ENCODE results near the gene KCNH1. TPM values are rescaled to one million over a fixed set of nuclear protein-coding genes. Genes with fewer than 3 reads are reported as not detected.

Gene KCNH1
- total and polyA plus RNA-seq, 10 of the 15 experiments (the other 5 are each of a cell fraction or from before 2014, with no cell fraction given): 0.02 to 0.04 (median 0.04) TPM; not detected in 7

GRCh38 chr1:210922666-210923065, 211.3 kb downstream of the KCNH1 start:
- ATAC-seq: no peak
- Histone ChIP-seq H3K79me2 (ENCODE audit: control insufficient read depth, insufficient read depth, low read length) (no peaks in the 10 kb centered on the region), H3K4me2 (ENCODE audit: control insufficient read depth, insufficient read depth) (no peak overlapping the region), H3K9me3 (replicated peaks; ENCODE audit: control insufficient read depth, insufficient read depth, low read length) (no peaks in the 10 kb centered on the region), H4K20me1 (ENCODE audit: control insufficient read depth, insufficient read depth) (no peaks in the 10 kb centered on the region), H3K9ac (ENCODE audit: control insufficient read depth, insufficient read depth, low read length) (no peak overlapping the region), H3K36me3 (ENCODE audit: control insufficient read depth in 2 of 2, insufficient read depth in 2 of 2, low read length in 1 of 2) (no peaks in the 10 kb centered on the region), H3K4me3 (no peak overlapping the region), H3K27ac (ENCODE audit: control insufficient read depth, insufficient read depth) (no peak overlapping the region), H3K4me1 (ENCODE audit: control insufficient read depth, insufficient read depth, low read length) (no peaks in the 10 kb centered on the region), H2AFZ (ENCODE audit: control insufficient read depth, low read depth, low read length) (no peak overlapping the region), H3K27me3 (replicated peaks in 1 of 2; ENCODE audit: control insufficient read depth in 2 of 2, insufficient read depth in 2 of 2, low read length in 1 of 2) (no peaks in the 10 kb centered on the region; a peak in 1 of 4 replicates)
- no peak for FAIRE-seq
- in situ Hi-C loops (cut with MboI): no loop called here
- no peak for DNase-seq (ENCODE audit: low read depth, low spot score)
- ChIA-PET SMC1A (ENCODE audit: uncharacterized antibody, unreplicated experiment) (no interaction called here), RAD21 (ENCODE audit: unreplicated experiment) (no interaction called here), CTCF (no interaction called here), POLR2A (no interaction called here)
- intact Hi-C loops (cut with micrococcal nuclease; ENCODE audit: unreplicated experiment): no loop called here
- BruUV-seq (replicated peaks): no TSS peak
- TF ChIP-seq TCF3 (IDR thresholded peaks at IDR 0.05; ENCODE audit: borderline replicate concordance, insufficient read depth, low read depth, low read length) (no peak), CEBPB (IDR thresholded peaks at IDR 0.05; ENCODE audit: borderline replicate concordance in 1 of 2, low read depth in 2 of 2, low read length in 2 of 2) (no peak), MYB (IDR thresholded peaks at IDR 0.05; ENCODE audit: borderline replicate concordance, low read depth, low read length) (no peak), RB1 (IDR thresholded peaks at IDR 0.05; ENCODE audit: borderline replicate concordance) (no peak)
- TF ChIP-seq, protein P1, sequence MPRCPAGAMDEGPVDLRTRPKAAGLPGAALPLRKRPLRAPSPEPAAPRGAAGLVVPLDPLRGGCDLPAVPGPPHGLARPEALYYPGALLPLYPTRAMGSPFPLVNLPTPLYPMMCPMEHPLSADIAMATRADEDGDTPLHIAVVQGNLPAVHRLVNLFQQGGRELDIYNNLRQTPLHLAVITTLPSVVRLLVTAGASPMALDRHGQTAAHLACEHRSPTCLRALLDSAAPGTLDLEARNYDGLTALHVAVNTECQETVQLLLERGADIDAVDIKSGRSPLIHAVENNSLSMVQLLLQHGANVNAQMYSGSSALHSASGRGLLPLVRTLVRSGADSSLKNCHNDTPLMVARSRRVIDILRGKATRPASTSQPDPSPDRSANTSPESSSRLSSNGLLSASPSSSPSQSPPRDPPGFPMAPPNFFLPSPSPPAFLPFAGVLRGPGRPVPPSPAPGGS (IDR thresholded peaks at IDR 0.05; ENCODE audit: borderline replicate concordance, insufficient read depth, low read depth, low read length, poor library complexity, severe bottlenecking): no peak
- TF ChIP-seq, protein P2, sequence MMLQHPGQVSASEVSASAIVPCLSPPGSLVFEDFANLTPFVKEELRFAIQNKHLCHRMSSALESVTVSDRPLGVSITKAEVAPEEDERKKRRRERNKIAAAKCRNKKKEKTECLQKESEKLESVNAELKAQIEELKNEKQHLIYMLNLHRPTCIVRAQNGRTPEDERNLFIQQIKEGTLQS (IDR thresholded peaks at IDR 0.05; ENCODE audit: borderline replicate concordance, extremely low read depth, low read depth, low read length): no peak

Data from GM12878 (cell line).